ENCODE results near the gene NR5A1. TPM values are rescaled to one million over a fixed set of nuclear protein-coding genes. Genes with fewer than 3 reads are reported as not detected.

NR5A1 gene
- total and polyA plus RNA-seq, 7 donors, result 0.03 to 0.60 TPM; not detected in 5

DNA sequence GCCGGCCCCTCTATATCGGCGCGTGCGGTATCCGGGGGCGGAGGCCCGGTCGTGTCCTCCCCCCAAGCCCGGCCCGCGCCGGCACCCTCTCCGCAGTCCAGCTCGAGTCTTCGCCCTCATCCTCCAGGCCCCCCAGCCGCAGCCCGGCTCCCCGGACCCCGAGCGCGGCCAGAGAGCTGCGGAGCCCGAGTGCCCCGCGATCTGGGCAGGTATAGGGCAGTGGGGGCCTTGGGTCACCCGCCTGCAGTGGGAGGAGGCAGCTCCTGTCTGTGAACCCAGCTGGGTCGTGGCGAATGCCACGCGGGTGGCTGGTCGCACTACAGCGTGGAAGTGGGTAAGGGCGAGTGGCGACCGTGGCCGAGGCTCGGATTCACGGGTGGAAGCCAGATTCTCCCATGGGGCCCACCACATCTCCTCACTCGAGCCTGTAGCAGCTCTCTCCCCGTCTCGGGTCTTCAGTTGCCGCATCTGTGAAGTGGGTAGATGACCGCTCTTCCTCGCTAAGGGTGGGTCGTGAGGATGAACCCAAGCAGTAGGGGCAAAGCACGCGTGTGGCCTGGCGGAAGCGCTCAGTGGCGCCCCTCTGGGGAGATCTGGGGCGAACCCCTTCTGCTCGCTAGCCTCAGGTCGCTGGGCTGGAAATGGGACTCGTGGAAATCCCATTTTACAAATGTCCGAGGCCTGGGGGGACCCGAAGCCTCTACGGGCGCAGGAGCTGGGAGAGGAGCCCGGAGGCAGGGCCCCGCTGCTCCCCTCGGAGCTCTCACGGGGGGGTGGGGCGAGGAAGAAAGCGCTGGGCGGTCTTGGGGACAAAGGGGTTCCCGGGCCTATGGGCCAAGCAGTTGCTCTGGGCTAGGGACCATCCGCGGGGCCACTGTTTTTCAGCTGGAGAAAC lies 1.9 kb downstream of the NR5A1 start:
- Histone ChIP-seq H3K27me3 (peaks cover 32 to 60% (median 54%) of the 10 kb centered on the region in 3 donors), H3K9me3 (no peaks in the 10 kb centered on the region), H3K27ac (no peak overlapping the region), H3K4me1 (peaks cover 0 to 23% (median 20%) of the 10 kb centered on the region in 4 donors), H3K4me3 (no peak overlapping the region), H3K36me3 (no peaks in the 10 kb centered on the region)
- no peak for DNase-seq
- 39 to 43% methylated on average over 69 of the region's 69 CpGs for WGBS, 2 donors
- intact Hi-C loops (cut with DNase I), result no loop called here
- TF ChIP-seq, protein P1, sequence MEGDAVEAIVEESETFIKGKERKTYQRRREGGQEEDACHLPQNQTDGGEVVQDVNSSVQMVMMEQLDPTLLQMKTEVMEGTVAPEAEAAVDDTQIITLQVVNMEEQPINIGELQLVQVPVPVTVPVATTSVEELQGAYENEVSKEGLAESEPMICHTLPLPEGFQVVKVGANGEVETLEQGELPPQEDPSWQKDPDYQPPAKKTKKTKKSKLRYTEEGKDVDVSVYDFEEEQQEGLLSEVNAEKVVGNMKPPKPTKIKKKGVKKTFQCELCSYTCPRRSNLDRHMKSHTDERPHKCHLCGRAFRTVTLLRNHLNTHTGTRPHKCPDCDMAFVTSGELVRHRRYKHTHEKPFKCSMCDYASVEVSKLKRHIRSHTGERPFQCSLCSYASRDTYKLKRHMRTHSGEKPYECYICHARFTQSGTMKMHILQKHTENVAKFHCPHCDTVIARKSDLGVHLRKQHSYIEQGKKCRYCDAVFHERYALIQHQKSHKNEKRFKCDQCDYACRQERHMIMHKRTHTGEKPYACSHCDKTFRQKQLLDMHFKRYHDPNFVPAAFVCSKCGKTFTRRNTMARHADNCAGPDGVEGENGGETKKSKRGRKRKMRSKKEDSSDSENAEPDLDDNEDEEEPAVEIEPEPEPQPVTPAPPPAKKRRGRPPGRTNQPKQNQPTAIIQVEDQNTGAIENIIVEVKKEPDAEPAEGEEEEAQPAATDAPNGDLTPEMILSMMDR (IDR thresholded peaks at IDR 0.05), result no peak
- no peak for TF ChIP-seq EP300 (IDR thresholded peaks at IDR 0.05)
- TF ChIP-seq POLR2A (IDR thresholded peaks at IDR 0.05), result no peak
- no peak for TF ChIP-seq POLR2AphosphoS5 (IDR thresholded peaks at IDR 0.05)

DNA sequence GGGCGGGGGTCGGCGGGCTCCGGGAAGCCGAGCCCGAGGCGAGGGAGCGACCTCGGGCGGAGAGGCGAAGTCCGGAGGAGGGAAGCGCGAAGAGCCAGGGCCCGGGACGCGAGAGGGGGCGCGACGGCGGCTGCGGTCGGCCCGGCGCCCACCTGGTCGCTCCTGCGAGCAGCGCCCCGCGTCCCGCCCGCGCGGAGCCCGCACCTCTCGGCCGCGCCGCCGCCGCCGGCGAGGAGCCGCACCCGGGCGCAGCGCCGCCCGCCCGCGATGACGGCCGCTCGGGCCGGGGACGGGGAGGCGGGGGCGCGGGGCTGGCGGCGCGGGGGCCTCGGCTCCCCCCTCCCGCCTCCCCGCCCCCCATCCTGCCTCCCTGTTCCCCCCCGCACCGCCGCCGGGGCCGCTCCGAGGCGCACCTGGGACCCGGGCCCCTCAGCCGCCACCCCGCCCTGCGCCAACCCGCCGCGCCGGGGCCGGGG lies 2.6 kb downstream of the NR5A1 start:
- H3K4me1 ChIP-seq, result peaks cover 0 to 23% (median 20%) of the 10 kb centered on the region in 4 donors
- TF ChIP-seq, protein P1 (IDR thresholded peaks at IDR 0.05), result no peak
- TF ChIP-seq POLR2AphosphoS5 (IDR thresholded peaks at IDR 0.05) (no peak), POLR2A (IDR thresholded peaks at IDR 0.05) (no peak), EP300 (IDR thresholded peaks at IDR 0.05) (no peak)
- DNase-seq, result no peak
- H3K4me3 ChIP-seq, result peak overlapping the region in 3 of 4 donors; percentile 9 to 34 (median 30)
- WGBS, 2 donors, result 1% methylated on average over 79 to 81 of the region's 81 CpGs
- no peaks in the 10 kb centered on the region for H3K36me3 ChIP-seq
- peaks cover 32 to 64% (median 60%) of the 10 kb centered on the region in 3 donors for H3K27me3 ChIP-seq
- no peak overlapping the region for H3K27ac ChIP-seq
- H3K9me3 ChIP-seq, result no peaks in the 10 kb centered on the region
- intact Hi-C loops (cut with DNase I), result no loop called here

DNA sequence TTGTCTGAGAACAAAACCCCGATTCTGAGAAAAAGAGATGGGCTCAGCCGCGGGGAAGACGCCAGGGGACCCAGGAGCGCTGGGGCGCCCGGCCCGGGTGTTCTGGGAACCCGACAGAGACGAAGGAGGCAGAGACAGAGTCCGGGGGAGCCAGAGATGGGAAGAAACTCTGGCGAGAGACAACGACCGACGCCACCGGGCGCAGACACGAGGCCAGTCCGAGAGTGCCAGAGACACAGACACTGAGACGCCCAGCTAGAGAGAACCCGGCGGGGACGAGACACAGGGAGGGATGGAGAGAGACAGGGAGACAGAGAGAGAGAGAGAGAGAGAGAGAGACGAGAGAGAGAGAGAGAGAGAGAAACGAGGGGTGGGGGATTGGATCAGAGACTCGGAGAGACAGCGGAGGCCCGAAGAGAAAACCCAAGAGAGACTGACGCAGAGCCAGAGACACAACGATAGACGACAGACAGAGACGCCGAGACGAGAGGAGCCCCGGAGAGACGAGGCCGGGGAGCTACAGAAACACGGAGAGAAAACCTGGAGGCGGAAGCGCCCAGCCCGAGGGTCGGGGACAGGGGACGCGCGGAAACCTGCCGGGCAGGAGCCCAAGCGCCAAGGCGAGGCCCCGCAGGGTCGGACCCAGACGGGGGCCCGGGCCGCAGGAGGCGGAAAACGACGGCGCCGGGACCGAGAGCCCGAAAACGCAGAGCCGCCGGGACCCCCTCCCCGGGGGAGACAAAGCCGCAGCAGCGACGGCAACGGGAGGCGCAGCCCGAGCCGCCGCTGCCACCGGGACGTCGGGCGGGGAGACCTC lies 3.3 kb downstream of the NR5A1 start:
- Histone ChIP-seq H3K9me3 (no peaks in the 10 kb centered on the region), H3K27ac (no peak overlapping the region), H3K36me3 (no peaks in the 10 kb centered on the region), H3K4me3 (peak overlapping the region in 3 of 4 donors; percentile 9 to 34 (median 30)), H3K4me1 (peaks cover 0 to 23% (median 20%) of the 10 kb centered on the region in 4 donors), H3K27me3 (peaks cover 32 to 71% (median 67%) of the 10 kb centered on the region in 3 donors)
- no peak for TF ChIP-seq EP300 (IDR thresholded peaks at IDR 0.05)
- TF ChIP-seq POLR2A (IDR thresholded peaks at IDR 0.05), result no peak
- TF ChIP-seq, protein P1 (IDR thresholded peaks at IDR 0.05), result no peak
- no peak for TF ChIP-seq POLR2AphosphoS5 (IDR thresholded peaks at IDR 0.05)
- intact Hi-C loops (cut with DNase I), result no loop called here
- DNase-seq, result no peak
- 2 to 3% methylated on average over 76 of the region's 76 CpGs for WGBS, 2 donors

DNA sequence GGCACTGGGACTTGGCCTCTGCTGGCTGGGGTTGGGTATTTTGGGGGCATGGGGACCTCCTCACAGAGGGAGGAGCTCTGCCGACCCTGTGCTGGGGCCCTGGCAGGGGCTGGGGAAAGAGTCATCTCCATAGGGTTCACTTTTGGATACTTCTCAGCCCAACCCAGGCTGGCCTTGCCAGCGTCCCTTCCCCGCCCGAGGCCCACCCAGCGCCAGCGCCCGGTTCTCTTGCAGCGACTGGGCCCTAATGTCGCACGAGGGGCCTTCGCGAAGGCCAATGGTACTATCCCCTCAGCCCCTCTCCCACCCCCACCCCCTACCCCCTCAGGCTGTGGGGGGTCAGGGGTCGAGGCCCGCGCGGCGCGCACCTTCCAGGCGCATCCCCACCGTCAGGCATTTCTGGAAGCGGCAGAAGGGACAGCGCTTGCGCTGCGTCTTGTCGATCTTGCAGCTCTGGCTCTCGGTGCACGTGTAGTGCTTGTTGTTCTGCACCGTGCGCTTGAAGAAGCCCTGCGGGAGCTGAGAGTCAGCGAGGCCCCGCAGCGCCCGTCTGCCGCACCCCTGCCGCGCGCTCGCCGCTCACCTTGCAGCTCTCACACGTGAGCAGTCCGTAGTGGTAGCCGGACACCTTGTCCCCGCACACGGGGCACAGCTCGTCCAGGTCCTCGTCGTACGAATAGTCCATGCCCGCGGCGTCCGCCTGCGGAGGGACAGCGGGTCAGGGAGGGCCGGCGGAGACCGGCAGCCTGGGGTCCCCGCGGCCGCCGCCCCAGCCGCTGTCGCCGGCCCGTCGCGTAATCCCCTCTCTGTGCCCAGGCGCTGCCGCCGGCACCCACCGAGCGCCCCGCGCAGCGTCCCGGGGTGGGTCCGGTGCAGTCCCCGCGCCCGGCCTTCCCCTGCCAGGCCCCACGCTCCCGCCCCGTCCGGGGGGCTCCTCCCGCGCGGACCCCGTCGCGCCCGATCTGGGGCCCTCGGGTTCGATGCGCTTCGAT lies 4.2 kb downstream of the NR5A1 start:
- WGBS, 2 donors, result 14 to 15% methylated on average over 96 of the region's 96 CpGs
- H3K4me1 ChIP-seq, result peaks cover 0 to 23% (median 20%) of the 10 kb centered on the region in 4 donors
- peaks cover 32 to 79% (median 72%) of the 10 kb centered on the region in 3 donors for H3K27me3 ChIP-seq
- intact Hi-C loops (cut with DNase I), result no loop called here
- no peak for TF ChIP-seq POLR2A (IDR thresholded peaks at IDR 0.05)
- TF ChIP-seq EP300 (IDR thresholded peaks at IDR 0.05), result no peak
- peak in 1 of 4 donors; percentile 64 for TF ChIP-seq POLR2AphosphoS5 (IDR thresholded peaks at IDR 0.05)
- H3K36me3 ChIP-seq, result no peaks in the 10 kb centered on the region
- no peak for DNase-seq
- H3K27ac ChIP-seq, result no peak overlapping the region
- no peaks in the 10 kb centered on the region for H3K9me3 ChIP-seq
- no peak overlapping the region for H3K4me3 ChIP-seq

Data from sigmoid colon (tissue), 7 donors.